HG03571 (cell line): ENCODE measurements around the gene ZSCAN12.
A peak's percentile ranks its signal among the peaks of the same experiment; 100 is the strongest.

ENCODE experiments used
- ATAC-seq: cut with Tn5 transposase; IDR thresholded peaks from one replicate; pipeline ENCODE4 v1.9.1; 2021; ENCODE audit not compliant: unreplicated experiment

ZSCAN12 gene

DNA sequence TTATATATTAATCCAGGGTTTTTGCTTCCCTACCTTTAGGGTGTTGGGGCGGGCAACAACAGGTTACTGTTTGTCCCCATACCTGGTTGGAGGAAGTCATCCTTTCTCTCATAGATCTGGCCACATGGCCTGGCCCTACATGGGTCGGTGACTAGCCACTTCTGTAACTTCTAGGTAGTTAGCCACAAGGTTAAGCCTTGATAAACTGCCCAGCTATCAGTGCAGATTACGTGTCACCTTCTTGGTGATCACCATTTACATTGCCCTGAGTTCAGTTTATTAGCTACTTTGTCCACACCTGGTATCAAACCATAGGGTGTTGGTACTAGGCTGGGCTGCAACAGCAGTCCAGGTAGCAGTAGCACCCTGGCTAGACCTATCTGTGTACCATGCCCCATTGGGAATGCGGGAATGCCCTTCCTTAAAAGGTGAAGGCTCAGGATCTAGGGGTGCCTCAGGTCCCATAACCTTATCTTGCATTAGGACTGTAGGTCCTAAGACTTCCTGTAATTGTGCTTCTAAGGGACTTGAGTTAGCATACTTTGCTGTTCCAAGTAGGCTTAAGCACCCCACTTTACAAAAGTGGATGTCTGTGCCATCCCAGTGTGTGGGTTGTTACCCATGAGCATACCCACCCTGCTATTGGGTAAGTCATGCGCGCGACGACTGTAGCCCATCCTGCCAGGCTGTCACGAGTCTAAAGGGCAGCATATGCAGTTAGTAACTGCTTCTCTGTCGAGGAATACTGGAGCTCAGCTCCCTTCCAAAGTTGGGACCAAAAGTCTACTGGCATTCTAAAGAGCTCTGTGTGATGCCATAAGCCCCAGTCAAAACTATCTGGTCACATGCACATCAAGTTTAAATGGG lies 44.6 kb downstream of the ZSCAN12 start:
- ATAC-seq, result no peak

GRCh38 chr6:28353981-28354676 lies 45.4 kb downstream of the ZSCAN12 start:
- ATAC-seq, result no peak

DNA sequence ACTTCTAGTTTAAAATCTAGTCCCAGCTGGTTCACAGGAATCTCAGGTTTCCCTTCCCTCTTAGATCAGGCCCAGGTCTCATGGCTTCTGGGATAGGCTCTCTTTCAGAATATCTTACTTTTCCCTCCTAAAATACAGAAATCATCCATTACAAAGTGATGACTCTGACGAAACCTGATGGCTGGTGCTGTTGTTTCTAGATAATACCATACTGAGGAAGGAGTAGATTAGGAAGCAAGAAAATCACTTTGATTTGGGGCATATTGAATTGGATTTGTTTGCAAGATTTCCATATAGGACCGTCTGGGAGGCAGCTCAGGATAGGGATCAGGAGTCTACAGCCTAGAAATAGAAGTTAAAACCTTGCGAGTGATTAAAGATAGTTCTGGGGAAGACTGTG lies 46.2 kb downstream of the ZSCAN12 start:
- ATAC-seq, result no peak

DNA sequence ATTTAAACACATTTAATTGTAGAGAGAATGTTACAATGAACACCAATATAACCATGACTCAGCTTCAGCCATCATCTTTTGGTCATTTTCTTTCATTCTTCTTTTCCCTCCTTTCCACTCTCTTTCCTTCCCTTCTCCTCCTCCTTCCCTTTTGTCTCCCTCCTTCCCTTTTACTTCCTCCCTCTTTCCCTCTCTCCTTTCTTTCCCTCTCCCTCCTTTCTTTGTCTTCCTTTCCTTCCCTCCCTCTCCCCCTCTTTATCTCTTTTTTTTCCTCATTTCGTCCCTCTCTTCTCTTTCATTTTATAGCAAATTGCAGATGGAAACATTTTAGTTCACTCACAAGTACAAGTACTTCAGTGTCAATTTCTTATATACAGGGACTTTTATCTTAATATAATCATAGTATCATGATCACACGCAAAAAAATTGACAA lies 48.0 kb downstream of the ZSCAN12 start:
- ATAC-seq, result no peak

DNA sequence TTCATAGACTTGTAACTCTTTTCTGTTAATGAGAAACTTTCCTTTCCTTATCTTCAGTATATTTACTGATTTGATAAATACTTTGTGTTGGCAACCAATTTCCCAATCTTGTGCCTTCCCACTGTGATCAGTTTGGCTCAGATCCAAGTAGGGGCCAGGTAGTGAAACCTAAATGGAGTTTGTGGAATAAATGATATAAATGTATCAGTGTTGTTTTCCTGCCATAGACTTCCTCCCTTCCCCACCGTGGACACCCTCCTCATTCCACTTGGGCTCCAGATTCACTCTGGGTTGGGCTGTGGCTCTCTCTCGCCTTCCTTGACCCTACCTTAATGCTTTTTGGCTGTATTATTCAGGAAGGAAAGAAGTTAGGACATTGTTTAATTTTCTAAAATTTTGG lies 48.5 kb downstream of the ZSCAN12 start:
- no peak for ATAC-seq

- peak; percentile 96 for ATAC-seq
Measured at GRCh38 chr6:28349892-28350737, 49.4 kb downstream of the ZSCAN12 start, which contains the start of gene ZKSCAN3. ZKSCAN3 (plus strand) TSS chr6:28349947; CDS start chr6:28359587, 9,640 bp downstream.

DNA sequence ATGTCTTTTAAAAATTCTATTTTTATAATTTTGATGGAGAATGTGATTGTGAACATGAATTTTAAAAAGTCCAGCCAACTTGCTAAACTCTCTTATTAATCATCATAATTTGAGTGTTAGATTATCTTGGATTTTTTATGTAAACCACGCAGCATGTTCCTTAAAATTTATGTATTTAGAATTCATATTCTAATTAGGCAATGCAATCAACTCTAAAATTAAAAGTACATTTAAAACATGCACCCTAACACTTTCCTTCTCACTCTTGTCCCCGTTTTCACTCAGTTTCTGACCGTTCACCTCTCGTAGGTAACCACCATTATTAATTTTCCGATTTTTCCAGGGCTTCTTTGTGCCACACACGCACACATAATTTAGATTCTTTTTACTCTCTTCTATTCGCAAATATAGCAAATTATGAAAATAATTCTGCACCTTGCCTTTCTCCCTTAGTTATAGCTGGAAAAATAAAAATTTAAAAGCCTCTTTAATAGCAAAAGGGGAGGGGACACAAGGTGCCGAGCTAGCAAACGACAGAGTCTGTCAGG lies 50.1 kb downstream of the ZSCAN12 start:
- ATAC-seq, result no peak

- no peak for ATAC-seq
Measured at GRCh38 chr6:28347119-28347518, 52.4 kb downstream of the ZSCAN12 start.

- no peak for ATAC-seq
Measured at GRCh38 chr6:28345201-28345600, 54.3 kb downstream of the ZSCAN12 start.

DNA sequence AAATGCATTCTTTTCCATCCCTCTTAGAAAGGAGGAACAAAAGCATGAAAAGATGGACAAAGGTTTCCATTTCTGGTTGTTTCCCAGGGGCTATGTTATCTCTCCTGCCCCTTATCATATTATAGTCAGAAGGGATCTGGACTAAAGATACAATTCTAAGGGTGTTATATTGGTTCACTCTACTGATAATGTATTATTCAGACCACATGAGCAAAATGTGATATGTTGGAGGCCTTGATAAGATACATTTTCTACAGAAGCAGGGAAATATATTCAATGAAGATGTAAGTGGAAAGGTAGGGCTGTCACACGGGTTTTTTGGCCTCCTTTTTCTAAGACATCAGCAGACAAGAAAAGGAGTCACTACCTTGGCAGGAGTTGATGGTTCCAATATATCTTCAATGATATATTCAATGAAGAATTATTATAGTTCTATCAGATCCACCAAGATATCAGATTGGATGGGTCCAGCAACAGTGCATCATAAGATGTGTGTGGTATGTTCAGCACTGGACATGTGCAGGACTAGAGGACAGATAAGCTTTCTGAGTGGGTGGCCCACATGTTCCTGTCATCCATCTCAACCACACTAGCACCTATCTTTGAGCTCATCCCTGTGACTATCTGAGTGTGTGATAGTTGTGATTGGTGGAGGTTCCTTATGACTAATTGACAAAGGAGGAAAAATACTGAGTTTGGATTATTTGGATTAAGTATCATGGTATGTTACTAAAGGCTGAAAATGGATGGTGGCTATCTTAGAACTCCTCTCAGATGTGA lies 55.5 kb downstream of the ZSCAN12 start:
- ATAC-seq, result no peak

GRCh38 chr6:28340310-28341095 lies 59.0 kb downstream of the ZSCAN12 start:
- no peak for ATAC-seq

DNA sequence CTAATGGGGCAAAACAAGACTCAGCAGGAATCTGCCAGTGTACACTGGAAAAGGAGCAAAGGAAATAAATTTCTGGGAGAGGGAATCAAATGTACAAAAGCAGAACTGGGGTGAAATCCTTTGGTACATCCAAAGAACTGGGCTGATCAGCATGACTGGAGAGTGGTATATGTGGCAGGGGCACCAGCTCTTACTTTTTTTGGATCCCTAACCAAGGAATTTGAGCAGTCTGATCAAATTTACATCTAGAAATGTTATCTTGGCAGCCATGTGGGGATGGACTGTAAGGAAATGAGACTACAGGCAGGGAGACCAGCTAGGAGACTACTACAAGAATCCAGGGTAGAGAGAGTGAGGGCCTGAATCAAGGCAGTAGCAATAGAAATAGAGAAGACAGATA lies 62.4 kb downstream of the ZSCAN12 start:
- no peak for ATAC-seq

DNA sequence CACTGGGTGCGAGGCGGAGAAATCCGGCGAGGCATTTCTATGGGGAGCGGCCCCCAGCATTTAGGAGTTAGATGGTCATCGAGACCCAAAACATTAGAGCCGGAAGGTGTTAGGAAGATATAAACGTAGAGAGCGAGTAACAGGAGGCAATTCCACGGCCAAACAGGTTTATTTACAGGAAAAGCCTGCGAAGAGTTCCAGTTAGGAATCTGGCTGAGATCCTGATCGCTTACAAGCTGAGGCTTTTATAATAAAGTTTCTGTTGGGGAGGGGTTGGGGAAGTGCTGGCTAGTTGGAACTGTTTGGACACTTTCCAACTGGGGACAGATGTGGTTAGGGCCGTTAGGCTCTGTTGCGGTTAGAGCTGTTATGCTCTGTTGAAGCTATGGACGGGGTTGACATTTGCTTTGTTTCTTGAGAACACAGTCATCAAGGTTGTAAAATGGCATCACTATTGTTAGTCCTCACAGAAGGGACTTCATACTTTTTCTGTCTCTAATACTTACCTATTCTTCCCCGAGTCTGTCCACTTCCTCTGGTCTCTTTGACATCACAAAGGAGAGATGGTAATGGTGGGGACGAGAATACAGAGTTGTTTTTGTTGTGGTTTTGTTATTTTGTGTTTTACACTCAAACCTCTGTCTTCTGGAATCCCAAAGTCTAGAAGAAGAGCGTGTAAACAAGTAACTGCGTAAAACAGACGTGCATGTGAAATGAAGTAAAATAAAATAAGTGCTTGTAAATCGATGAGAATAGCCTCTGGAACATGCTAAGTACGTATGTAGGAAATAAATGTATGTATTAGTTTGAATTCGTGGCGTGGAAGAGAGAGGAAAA lies 63.0 kb downstream of the ZSCAN12 start:
- peak; percentile 44 for ATAC-seq

GRCh38 chr6:28335564-28336283 lies 63.8 kb downstream of the ZSCAN12 start, which contains the start of gene ZSCAN31:
ZSCAN31 (minus strand) TSS chr6:28336148; CDS start chr6:28329683, 6,465 bp downstream.
- ATAC-seq, result peak; percentile 82

GRCh38 chr6:28335040-28335563 lies 64.4 kb downstream of the ZSCAN12 start:
- ATAC-seq, result no peak

DNA sequence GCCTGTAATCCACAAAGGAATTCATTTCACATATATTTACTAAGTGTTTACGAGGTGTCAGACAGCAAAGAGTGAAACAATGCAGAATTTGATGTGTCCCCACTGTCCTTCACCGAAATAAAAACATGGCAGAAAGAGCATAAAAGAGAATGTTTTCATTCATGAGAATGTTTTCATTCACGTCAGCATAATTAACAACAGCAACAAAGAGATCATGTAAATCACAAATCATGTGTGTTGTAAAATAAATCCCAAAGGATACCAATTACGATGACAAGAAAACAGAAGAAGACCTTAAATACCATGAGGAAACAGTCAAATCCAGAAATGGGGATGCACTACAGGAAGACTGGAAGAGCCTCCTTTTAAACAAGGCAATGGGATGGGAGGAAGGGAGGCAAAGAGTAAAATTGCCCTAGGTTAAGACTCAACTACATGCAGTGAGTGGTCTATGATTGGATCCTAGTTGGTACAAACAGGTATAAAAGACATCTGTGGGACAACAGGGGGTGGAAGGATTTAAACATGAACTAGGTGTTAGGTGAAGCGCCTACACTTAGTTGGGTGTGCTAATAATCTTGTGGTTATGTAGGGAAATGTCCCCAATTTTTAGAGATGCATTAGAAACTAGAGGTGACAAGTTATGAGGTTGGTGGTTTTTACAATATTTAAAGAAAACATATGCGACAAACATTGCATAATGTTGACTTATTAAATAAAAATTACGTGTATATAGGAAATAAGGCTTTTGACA lies 65.1 kb downstream of the ZSCAN12 start:
- no peak for ATAC-seq

GRCh38 chr6:28333599-28334018 lies 65.9 kb downstream of the ZSCAN12 start:
- ATAC-seq, result no peak
